Subcutaneous adipose tissue (tissue), 4 donors: Measurements from ENCODE around the gene WDR5. TPM values are rescaled to one million over a fixed set of nuclear protein-coding genes. Genes with fewer than 3 reads are reported as not detected.

Experiments
- total RNA-seq, 4 donors: library from RNA; depleted of rRNA; stranded (reverse); fragments of >200 nt; gene quantifications; one replicate each; pipeline ENCODE4 v1.1.0, GENCODE V29; 2016
- TF ChIP-seq, protein P1 (sequence below): fragments of 450-650 bp; IDR thresholded peaks from one replicate; pipeline ENCODE4 v1.5.1; 2016; ENCODE audit warnings: low read depth, mild to moderate bottlenecking, control low read depth, antibody characterized with exemption, moderate library complexity

Gene WDR5
- total RNA-seq, 4 donors from 2014 or later: 13.7 to 17.3 (median 14.6) TPM

GRCh38 chr9:134155812-134156377 lies 20.0 kb downstream of the WDR5 start:
- TF ChIP-seq, protein P1, sequence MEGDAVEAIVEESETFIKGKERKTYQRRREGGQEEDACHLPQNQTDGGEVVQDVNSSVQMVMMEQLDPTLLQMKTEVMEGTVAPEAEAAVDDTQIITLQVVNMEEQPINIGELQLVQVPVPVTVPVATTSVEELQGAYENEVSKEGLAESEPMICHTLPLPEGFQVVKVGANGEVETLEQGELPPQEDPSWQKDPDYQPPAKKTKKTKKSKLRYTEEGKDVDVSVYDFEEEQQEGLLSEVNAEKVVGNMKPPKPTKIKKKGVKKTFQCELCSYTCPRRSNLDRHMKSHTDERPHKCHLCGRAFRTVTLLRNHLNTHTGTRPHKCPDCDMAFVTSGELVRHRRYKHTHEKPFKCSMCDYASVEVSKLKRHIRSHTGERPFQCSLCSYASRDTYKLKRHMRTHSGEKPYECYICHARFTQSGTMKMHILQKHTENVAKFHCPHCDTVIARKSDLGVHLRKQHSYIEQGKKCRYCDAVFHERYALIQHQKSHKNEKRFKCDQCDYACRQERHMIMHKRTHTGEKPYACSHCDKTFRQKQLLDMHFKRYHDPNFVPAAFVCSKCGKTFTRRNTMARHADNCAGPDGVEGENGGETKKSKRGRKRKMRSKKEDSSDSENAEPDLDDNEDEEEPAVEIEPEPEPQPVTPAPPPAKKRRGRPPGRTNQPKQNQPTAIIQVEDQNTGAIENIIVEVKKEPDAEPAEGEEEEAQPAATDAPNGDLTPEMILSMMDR: no peak

DNA sequence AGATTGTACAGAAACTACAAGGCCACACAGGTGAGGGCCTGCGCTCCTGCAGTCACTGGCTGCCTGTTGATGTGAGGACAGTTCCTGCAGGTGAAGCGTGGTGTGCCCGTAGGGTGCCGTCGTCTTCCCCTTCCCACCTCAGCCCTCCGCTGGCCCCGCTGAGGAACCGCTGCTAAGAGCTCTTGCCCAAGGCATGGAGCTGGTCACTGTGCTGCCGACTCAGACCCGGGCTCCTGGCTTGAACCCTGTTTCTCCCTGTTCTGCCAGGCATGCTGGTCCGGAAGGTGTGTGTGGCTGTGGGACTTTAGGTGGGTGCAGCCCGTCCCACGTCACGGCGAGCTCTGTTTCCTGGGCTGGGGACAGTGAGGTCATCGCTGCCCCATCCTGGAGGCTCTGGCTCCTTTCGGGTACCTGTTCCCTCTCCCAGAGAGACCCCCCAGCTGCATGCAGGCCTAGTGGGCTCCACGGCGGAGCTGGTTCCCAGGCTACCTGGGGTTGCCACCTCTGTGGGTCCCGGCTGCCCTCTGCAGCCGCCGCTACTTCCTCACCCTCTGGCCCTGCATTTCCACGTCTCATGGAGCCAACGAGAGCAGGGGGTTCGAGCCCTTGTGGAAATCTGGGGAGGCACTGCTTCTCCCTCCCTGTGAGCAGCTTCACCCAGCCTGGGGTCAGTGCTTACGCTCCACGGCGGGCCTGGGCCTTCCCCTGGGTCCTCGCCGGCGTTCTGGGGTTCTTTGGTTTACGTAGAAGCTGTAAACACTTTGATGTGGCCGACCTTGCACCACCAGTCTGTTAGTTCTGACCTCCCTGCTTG lies 20.9 kb downstream of the WDR5 start:
- TF ChIP-seq, protein P1: no peak

- TF ChIP-seq, protein P1: no peak
These were observed 21.6 kb downstream of the WDR5 start for GRCh38 chr9:134157378-134157885.

- TF ChIP-seq, protein P1: no peak
These were observed 22.4 kb downstream of the WDR5 start for GRCh38 chr9:134158242-134158641.

- TF ChIP-seq, protein P1: no peak
These were observed 23.0 kb downstream of the WDR5 start for GRCh38 chr9:134158753-134159392.

DNA sequence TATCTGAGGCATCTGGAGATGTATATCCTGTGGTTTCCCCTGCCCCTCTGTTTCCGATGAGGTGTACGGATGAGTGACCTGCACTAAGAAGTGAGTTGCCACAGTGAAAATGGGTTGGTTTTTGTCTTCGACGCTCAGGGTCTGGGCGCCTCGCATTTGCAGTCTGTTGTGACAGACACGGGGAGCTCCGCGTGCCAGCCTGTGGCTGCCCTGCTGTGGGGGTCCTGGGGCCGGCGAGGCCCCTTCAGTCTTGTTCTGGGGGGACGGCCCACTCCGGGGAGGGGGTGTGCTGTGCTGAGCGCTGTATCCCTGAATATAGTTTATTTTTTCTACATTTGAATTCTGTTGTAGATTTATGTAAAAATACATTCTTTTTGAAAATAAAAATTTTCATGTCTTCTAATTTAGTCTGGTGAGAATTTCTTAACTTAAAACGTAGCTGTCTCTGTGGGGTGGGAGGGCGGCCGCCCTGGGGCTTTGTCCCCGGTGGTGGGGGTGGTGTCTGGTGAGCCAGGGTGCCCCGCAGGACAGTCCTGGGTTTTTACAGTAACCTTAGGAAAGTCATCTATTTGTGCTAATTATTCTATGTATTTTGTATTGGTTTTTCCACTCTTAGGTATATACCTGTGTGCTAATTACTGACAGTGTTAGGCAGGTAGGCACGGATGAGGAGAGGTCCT lies 23.8 kb downstream of the WDR5 start:
- TF ChIP-seq, protein P1: no peak
